Measurements from ENCODE around the gene SIGLEC15.
"Not testable (repeated sequence)": the region's sequence is repeated elsewhere in the genome, so short reads cannot be mapped to it uniquely, and the experiment has no call there.

Gene SIGLEC15

DNA sequence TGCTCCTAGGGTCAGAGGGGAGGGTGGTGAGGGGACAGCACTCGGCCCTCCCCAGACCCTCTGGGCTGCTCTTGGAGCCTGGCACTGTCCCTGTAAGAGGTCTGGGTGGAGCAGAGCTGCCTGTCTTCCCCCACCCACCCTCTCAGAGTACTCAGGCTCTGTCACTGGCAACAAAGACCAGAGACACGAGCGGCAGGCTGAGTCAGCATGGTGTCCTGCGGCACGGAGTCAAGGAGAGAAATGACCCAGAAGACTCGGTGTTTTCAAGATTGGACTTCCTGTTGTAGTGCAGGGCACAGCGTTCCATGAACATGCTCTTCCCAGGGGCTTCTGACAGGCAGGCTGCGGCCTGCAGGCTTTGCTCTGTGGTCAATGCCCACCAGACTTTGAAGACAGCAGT lies 19.9 kb downstream of the SIGLEC15 start:
- no peak for DNase-seq

DNA sequence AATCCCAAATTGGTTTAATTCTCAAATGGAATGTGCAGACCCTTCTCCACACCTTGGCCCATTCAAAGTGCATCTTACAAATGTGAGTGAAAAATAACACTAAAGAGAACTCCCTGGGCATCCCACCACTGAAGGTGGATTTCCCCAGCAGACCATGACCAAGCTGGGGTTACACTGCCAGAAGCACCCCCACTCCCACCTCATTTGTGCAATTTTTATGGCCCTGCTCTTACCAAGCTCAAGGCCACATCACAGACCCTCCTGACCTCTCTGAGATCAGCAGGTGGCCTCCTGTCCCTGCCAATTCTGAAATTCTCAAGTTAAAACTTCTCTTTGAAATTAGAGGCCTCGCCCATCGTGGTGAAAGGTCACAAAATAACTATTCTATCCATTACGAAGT lies 21.6 kb downstream of the SIGLEC15 start:
- DNase-seq, result no peak

DNA sequence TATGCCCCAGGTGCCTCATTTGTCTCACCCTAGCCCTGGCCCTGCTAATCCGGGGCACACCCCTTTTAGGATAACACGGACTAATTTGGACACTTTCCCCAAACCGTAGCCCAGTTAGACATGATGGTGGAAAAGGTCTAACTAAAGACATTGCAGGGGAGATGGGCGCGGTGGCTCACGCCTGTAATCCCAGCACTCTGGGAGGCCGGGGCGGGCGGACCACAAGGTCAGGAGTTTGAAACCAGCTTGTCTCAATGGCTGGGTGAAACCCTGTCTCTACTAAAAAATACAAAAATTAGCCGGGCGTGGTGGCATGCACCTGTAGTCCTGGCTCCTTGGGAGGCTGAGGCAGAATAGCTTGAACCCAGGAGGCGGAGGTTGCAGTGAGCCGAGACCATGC lies 23.2 kb downstream of the SIGLEC15 start:
- not testable (repeated sequence) for DNase-seq

DNA sequence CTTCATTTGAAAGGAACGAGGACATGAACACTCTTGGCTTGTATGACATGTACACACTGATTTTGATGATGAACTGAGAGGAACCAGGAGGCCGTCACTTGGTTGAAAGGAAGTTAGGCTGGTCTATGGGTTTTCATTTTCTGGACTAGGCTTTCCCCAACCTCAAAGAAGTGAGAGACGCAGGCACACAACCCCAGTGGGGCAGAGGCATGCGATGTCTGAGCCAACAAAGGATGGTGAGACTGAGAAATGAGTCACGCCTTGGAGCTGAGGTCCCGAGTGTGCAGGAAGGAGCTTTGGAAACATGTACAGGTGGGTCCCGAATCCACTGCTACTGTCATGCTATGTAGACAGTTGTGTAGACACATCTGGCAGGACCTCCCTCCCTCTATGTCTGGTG lies 24.1 kb downstream of the SIGLEC15 start:
- DNase-seq, result no peak

DNA sequence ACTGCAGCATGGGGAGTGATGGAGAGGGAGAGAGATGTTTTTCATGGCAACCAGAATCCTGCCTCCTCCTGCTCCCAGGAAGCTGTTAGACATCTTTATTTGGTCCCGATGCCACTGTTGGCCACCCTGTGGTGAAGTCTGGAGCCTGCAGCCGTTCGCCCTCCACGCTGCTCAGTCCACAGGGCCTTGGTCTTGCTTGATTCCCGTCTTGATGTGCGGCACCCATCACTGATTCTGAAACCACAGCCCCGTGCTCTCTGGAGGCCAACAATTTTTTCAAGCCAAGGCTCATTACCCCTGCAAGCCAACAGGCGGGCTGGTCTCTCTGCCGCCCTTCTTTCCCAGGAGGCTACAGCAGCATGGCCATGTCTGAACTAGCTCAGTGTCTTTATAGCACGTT lies 24.5 kb downstream of the SIGLEC15 start:
- no peak for DNase-seq

DNA sequence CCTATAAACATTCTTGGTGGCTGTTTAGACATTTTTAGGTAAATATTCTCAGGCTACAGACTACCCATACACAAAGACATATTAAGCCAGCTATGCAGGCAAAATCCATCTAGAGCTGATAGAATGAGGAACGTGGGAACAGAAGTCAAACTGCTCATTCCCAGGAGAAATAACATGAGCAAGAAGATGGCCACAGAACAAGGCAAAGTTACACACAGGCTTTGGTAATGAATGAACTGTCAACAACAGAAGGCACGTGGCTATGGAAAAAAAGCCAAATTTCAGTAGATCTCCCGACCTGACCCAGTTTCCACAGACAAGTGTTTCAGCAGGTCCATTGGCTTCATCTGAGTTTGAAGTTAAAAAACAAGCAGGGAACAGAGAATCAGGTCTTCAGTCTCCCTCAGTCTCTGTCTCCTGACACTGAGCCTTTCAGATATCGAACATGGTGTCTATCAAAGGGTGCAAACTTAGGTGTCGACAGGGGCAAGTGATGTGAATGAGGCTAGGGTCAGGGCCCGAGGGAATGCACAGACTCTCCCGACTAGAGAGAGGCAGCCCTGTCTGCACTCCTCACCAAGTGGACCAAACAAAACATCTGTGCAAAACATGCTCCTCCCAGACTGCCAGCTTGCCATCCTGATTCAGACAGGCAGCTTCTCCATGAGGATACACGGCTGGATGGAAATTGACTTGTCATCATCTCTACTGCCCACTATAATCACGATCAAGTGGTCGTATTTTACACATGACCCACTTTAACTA lies 25.9 kb downstream of the SIGLEC15 start:
- no peak for DNase-seq

DNA sequence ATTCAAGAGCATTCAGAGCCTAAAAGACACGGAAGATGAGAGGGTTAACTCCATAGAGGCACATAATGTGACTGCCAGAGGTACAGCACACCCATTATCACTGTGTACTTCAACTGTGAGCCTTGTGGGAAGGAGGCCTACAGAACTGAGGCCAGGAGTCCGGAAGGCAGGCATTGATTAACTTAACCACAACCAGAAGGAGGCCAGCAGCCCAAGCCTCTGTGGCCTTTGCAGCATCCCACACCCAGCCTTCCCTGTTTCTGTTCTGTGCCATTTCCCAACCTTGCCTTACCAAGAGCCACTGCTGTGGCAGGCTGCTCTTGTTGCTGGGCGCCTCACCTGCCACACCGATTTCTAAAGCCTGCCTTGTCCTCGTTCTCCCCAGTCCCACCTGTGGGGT lies 27.2 kb downstream of the SIGLEC15 start:
- DNase-seq, result no peak

DNA sequence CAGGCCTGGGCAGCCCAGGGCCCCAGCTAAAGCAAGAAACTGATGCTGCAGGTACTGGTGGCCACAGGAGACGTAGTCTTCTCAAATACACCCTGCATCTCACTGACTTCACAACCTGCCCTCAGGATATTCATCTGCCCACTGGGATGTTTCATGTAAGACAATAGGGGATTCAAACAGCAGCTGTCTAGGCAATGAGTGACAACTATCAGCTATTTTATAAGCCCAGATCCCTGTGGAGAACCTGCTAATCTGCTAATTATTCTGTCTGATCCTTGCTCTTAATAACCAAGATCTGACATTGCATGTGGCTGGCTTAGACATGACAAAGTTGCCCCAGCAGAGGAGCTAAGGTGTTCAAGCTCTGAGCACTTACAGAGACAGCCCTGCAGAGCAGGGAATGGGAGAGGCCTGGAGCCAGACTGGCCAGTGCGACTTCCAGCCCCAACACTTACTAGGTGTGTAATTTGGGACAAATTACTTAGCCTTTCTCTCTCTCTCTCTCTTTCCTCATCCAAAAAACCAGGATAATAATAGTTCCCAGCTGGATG lies 28.6 kb downstream of the SIGLEC15 start:
- DNase-seq, result no peak

DNA sequence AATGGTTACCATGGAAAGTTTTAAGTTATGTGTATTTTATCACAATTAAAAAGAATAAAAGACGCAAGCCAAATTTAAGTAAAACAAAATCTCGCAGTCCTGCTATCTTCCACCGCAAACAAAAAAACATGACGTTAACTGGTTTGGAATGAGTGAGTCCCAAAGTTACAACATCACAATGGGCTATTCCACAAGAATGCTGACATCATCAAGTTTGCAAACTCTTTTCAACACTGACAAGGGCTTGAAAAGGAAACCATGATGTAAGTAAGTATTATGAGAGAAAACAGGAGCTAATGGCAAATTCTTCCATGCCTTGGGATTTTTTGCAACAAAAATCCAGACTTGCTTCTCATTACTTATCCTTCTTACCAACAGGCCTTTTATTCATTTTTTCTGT lies 31.1 kb downstream of the SIGLEC15 start:
- no peak for DNase-seq

DNA sequence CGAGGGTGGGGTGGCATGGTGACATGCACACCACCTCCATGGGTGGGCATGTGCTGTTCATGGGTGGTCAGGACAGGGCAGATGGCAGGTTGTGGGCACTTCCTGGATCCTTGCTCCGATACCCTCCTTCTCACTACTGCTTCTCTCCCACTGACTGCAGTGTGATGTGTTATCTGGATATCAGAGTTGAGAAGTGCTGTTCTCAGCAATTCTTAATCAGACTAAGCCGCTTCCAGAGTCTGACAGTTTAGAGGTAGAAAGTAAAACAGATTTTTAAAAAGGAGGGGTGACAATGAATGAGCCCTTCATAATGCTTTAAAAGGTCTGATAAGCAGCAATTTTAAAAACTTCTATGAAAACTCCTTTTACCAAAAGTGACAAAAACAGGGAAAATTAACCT lies 33.9 kb downstream of the SIGLEC15 start:
- DNase-seq, result no peak

DNA sequence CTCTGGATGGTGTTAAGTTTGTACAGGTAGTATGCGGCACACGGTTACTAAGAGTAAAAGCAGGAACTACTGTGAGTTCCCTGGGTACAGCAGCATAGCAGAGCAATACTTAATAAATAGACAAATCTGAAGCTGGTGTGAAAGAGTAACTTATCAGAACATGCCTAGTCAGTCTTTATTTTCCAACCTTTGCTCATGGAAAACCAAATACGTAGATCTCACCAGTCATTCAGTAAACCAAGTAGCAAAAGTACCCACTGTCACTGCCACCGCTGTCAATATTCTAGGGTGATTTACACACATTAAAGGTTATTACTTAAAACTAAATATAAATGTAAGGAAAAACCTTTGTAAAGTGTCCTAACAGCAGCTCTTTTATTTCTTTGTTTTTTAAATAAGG lies 35.0 kb downstream of the SIGLEC15 start:
- DNase-seq, result no peak

DNA sequence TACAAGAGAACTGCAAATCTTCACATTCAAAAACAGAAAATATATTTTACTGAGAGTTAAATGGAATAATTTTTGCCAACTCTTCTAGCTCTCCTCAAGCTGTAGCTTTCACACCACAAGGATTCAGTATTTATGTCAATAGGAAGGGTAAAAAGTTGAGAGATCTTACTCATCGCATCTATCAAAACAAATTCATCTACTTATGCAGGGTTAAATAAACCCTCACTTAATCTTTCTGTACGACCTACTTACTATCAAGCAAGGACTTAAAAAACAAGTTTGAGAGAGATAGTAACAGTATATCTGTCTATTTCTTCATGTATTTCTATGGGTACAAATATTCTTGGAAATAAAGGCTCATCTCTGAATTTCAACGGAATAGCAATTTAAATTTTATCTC lies 35.5 kb downstream of the SIGLEC15 start:
- DNase-seq, result no peak

DNA sequence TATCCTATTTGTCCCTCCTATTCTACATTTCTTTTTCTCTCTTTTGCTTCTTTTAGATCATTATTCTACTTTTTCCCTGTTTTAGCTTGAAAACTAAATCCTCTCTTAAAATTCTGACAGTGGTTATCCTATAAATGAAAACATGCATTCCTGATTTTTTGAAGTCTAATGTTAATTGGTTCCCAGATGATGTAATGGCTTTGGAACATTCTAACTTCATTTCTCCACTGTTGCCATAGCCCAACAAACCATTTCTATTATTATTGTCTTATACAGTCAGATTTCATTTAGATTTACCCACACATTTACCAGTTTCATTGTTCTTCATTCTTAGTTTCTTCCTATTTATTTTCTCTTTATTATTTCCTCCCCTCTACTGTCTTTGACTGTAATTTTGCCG lies 36.5 kb downstream of the SIGLEC15 start:
- no peak for DNase-seq

DNA sequence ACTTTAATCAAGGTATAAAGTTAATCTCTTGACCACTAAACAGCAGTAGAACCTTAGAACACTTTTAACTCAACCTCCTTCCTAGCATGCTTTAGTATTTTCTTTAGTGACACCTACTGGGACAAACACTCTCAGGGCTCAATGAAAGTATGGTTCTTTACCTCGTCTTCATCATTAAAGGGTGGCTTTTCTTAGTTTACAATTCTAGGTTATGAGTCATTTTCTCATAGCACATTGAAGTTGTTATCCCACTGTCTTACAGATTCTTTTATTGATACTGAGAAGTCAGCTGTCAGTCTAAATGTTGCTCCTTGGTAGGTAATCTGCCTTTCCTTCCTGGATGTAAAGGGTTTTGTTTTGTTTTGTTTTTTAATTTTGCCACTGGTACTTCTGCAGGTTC lies 38.0 kb downstream of the SIGLEC15 start:
- no peak for DNase-seq

DNA sequence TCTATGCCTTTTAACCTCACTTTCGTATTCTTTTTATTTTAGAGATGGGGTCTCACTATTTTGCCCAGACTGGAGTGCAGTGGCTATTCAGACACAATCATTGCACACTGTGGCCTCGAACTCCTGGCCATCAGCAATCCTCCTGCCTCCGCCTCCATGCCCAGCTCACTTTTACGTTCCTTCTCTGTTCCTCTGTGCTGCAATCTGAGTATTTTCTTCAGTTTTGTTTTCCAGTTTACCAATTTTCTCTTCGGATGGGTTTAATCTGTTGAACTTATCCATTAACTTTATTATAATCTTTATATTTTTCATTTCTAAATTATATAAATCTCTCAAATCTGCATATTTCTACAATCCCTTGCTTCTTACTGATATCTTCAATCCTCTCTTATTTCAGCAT lies 38.6 kb downstream of the SIGLEC15 start:
- DNase-seq, result no peak

DNA sequence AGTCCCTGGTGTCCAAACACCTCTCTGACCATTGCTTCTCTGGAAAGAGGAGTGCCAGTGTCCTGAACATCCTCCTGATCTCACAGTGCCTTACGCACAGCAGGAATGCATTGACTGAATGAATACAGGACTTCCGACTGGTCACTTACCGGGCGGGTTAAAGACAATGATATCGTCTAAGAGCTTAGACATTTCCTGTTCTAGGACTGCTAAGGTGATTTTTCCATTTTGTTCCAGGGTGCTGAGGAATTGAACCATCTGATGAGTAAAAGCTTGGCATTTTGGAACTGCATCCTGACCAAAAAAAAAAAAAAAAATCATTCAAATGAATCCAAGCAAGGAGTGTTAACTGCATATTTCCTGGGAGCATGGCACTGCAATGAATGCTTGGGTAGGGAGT lies 40.0 kb downstream of the SIGLEC15 start:
- DNase-seq, result no peak

DNA sequence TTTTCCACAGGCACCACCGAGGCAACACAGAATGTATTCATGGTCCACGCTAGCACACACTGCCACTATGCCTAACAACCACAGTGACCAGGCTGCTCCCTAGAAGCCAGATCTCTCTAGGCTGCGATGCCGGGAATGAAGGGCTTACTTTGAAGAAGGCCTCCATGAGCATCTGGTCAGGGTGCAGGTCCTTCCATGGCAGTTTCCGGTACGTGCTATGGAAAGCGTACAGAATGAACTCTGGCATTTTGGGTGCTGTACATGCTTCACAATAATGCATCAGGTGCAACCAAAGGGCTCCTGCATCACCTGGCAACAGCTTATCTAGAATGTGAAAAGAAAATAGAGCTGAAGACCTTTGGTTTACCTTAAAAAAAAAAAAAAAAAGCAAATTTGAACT lies 44.9 kb downstream of the SIGLEC15 start:
- DNase-seq, result no peak

DNA sequence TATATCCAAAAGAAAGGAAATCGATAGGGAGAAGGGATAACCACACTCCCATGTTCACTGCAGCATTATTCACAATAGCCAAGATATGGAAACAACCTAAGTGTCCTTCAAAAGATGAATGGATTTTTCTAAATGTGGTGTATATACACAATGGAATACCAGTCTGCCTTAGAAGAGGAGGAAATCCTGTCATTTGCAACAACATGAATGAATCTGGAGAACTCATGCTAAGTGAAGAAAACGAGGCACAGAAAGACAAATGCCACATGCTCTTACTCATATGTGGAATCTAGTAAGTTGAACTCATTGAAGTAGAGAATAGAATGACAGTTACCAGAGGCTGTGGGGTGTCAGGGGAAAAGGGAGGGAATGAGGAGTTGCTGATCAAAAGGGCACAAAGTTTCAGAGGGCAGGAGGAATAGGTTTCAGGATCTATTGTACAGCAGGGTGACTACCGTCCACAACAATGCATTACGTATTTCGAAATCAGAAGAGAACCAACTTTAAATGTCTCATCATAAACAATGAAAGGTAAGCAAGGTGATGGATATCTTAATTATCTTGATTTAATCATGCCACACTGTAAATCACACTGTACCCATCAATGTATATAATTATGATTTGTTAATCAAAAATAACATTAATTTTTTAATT lies 46.1 kb downstream of the SIGLEC15 start:
- DNase-seq, result no peak

DNA sequence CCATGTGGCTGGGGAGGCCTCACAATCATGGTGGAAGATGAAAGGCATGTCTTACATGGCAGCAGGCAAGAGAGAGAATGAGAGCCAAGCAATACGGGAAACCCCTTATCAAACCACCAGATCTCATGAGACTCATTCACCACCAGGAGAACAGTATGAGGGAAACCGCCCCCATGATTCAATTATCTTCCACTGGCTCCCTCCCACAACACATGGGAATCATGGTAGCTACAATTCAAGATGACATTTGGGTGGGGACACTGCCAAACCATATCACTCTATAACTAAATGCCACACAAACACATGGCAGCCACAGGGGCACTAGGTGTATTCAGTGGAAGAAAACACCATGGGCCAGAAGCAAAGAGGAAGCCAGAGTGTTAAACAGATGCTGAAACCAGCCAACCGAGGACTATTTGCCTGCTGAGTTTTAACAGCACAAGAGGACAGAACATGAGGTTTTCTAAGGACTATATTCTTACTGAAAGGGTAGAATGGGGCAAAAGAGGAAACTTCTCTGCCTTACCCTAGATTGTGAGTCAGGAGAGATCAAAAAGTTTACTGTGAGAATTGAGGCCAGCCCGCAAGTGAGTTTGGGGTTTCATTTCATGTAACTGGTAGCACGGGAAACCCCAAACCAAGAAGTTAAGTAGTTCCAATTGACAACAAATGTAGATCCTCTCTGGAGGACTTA lies 49.2 kb downstream of the SIGLEC15 start:
- peak; percentile 7 for DNase-seq

DNA sequence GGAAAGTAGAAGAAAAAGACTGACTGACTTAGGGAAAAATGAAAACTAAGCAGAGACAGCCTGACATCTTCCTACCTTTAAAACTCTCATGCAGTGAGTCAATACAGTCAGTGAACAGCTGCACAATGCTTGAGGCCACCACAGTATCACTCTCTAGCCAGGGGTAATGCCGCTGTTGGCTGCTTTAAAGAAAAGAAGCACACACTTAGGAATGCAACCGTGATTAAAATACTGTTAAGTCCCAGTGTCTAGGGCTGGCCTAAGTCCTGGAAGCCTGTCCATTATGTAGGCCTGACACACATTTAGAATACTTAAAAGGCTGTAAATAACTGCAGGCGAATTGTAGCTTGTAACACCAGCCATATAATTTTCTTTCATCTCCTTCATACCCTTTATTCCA lies 50.7 kb downstream of the SIGLEC15 start:
- DNase-seq, result no peak

DNA sequence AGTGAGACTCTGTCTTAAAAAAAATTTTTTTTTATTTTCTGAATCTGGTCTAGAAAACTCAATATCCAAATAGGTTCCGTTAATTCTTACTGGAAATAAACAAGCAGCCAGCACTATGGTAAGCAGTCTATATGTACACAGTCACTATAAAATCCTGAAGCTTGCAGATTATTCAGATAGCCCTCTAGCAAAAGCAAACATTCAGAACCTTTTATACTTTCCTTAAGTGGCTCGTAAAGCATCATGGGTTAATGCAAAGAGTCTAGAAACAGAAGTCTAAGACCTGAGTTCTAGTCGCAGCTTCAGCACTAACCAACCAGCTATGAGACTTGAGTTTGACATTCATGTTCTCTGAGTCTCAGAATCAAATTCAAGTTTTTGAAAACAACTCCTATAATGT lies 51.9 kb downstream of the SIGLEC15 start:
- no peak for DNase-seq

DNA sequence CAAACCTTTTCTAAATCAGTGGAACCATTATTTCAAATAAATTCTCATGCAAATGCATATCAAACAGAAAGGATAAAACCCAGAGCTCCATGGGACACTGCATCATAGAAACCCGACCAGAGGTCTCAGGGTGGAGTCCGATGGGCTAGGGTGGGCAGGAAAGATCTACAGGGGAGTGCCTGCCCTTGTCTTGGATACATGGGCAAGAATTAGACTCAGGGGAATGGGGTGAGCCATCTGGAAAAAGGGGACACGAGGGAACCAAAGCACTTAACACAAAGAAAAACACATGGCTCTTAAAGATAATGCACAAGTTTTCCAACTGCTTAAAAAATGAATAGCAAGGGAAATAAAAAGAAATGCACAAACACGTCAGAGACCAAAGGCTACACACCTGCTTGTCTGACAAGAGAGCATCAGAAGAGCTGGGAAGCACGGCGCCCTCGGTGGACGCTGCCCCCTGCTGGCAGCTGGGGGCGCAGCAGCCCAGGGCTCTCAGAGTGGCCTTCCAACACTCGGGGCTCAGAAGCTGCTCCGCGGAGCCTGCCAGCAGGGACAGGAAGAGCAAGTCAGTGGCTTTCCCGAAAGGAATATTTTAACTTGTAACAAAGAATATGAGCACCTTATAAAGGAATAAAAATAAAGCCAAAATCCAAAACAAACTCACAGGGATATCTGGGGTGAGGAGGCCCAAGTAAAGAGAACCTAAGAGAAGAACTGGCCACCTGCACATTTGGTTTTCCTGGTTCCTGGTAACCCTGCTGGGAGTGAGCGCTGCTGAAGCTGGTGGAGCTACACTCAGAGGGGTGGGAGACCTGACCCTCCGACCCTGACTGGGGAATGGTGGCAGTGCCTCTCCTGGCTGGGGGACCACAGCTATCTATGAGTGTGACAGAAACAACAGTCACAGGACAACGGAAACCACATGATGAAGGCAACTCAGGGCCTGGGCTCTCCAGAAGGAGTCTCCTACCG lies 54.5 kb downstream of the SIGLEC15 start:
- DNase-seq, result peak; percentile 56
